ENCODE measurements around the gene NCOA7. TPM values are rescaled to one million over a fixed set of nuclear protein-coding genes. Genes with fewer than 3 reads are reported as not detected.
A peak's percentile ranks its signal among the peaks of the same experiment; 100 is the strongest.
"Not testable (repeated sequence)": the region's sequence is repeated elsewhere in the genome, so short reads cannot be mapped to it uniquely, and the experiment has no call there.

NCOA7 gene
- total and polyA plus RNA-seq, 9 of the 15 experiments (the other 6 are each of a cell fraction or from before 2014, with no cell fraction given), result 5.8 to 14.6 (median 9.3) TPM

- TF ChIP-seq HEY1 (CRISPR knock-in tag; IDR thresholded peaks at IDR 0.05; ENCODE audit: borderline replicate concordance) (no peak), MCM5 (IDR thresholded peaks at IDR 0.05; ENCODE audit: low read depth) (no peak), HNRNPH1 (optimal IDR thresholded peaks at IDR 0.05; ENCODE audit: low read depth, low read length) (no peak), L3MBTL2 (IDR thresholded peaks at IDR 0.05) (no peak), ZFP1 (CRISPR knock-in tag; IDR thresholded peaks at IDR 0.05) (no peak)
Measured at GRCh38 chr6:125970760-125971159, 180.0 kb downstream of the NCOA7 start (continued).

GRCh38 chr6:125972478-125972877, 181.7 kb downstream of the NCOA7 start:
- H3K4me3 ChIP-seq; FAIRE-seq; H3K9ac ChIP-seq (ENCODE audit: insufficient read depth in 1 of 2, low read depth in 2 of 2, low read length in 2 of 2); H4K20me1 ChIP-seq (replicated peaks; ENCODE audit: control insufficient read depth, insufficient read depth, low read length); H2AFZ ChIP-seq (ENCODE audit: low read depth, low read length); H3K4me1 ChIP-seq (replicated peaks in 1 of 2; ENCODE audit: control insufficient read depth in 2 of 2, insufficient read depth in 2 of 2, low read length in 2 of 2); H3K9me3 ChIP-seq (replicated peaks; ENCODE audit: control insufficient read depth, insufficient read depth, low read depth, low read length); H3K27ac ChIP-seq (ENCODE audit: extremely low read depth, low read depth, low read length); H3K79me2 ChIP-seq (ENCODE audit: control insufficient read depth, insufficient read depth, low read length); ATAC-seq; intact Hi-C loops (cut with micrococcal nuclease); DNase-seq (ENCODE audit: extremely low read depth in 1 of 4, low spot score in 3 of 4); H3K4me2 ChIP-seq (ENCODE audit: insufficient read depth, low read length); CTCF ChIA-PET (ENCODE audit: low intra/inter-chr PET ratio); BruUV-seq (replicated peaks); H3K9me1 ChIP-seq (ENCODE audit: control insufficient read depth, insufficient read depth, low read length); H3K27me3 ChIP-seq (ENCODE audit: control insufficient read depth in 2 of 2, insufficient read depth in 2 of 2, low read length in 2 of 2): not testable (repeated sequence)
- H3K36me3 ChIP-seq (ENCODE audit: control insufficient read depth, insufficient read depth, low read length), result peaks cover 48% of the 10 kb centered on the region; the same call in 2 of the 3 replicates
- TF ChIP-seq ZNF121 (CRISPR knock-in tag; conservative IDR thresholded peaks at IDR 0.05), result peak; percentile 85
- 100% methylated on average over 1 of the region's 1 CpG for WGBS (ENCODE audit: insufficient coverage, low coverage, missing lambda C conversion rate)
- POLR2A ChIA-PET, result interaction anchor here (2.4 kb wide), 1 partner anchor 191 kb away, joined by 10 read pairs; no protein-coding TSS in a partner anchor
- in situ Hi-C loops (cut with MboI), result loop anchor here (5.0 kb wide), 2 partner anchors 185 to 660 kb away; no protein-coding TSS in a partner anchor
